NCI-H187 treated with DMSO at 0.1 percent for 48 hours (cell line): ENCODE measurements around the gene CENPL.

Source experiments
- DNase-seq: peaks from one replicate; lab custom pipeline; 2025; lab: John Stamatoyannopoulos, UW

CENPL gene

DNA sequence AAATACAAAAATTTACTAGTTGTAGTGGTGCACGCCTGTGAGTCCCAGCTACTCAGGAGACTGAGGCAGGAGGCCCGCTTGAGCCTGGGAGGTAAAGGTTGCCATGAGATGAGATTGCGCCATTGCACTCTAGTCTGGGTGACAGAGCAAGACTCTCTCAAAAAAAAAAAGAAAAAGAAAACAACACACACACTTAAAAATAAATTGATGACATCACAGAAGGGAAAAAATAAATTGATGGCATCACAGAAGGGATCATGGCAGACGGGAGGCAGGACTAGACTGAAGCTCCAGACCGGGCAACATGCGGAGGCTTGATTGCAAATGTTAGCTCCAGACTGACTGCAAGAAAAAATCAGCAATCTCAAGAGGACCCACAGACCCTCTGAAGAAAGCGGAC, 66.6 kb downstream of the CENPL start:
- no peak for DNase-seq

DNA sequence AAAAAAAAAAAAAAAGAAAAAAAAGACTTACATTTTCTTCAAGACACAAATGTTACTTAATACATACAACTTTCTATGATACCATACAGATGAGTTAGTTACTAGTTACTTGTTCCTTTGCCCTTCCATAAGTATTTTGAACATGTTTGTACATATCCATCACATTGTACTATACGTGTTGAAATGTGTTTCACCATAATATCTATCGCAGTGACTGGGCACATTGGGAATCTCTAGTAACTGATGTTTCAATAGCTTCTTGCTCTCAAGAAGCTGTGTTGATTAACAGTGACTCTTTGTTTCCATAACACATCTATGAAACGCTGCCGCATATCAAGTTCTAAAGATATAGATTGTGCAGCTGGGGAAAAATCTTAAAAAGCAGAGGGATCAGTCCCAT, 67.0 kb downstream of the CENPL start:
- no peak for DNase-seq

DNA sequence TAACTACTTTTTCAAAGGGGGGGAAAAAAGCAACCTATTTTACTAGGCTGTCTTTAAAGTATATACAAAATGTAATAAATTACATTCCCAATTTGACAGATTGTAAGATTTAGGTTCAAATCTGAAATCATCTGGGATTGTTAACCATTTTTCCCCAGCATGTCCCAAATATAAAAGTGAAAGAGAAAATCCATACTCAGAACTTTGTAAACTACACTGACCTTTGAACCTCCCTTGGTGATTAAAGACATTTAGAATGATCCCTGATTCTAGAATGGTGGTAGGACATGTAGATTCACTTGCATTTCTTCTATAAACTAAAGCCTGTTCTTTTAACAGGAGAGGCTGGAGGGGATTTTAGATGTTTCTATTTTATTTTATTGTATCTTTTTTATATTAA, 70.9 kb downstream of the CENPL start:
- no peak for DNase-seq
